HL-60/S4 treated with retinoic acid at 250 ng/mL for 4 days and 3 days (cell line): ENCODE data around the gene RACK1.
"Not testable (repeated sequence)": the region's sequence is repeated elsewhere in the genome, so short reads cannot be mapped to it uniquely, and the experiment has no call there.

ENCODE experiments used
- in situ Hi-C: fragments of 300-500 bp; cut with MboI; formaldehyde crosslinking; loops from 2 replicates; pipeline ENCODE4 v1.7.0; 2022; ENCODE audit warnings: low sequenced_read_pairs

The RACK1 gene

DNA sequence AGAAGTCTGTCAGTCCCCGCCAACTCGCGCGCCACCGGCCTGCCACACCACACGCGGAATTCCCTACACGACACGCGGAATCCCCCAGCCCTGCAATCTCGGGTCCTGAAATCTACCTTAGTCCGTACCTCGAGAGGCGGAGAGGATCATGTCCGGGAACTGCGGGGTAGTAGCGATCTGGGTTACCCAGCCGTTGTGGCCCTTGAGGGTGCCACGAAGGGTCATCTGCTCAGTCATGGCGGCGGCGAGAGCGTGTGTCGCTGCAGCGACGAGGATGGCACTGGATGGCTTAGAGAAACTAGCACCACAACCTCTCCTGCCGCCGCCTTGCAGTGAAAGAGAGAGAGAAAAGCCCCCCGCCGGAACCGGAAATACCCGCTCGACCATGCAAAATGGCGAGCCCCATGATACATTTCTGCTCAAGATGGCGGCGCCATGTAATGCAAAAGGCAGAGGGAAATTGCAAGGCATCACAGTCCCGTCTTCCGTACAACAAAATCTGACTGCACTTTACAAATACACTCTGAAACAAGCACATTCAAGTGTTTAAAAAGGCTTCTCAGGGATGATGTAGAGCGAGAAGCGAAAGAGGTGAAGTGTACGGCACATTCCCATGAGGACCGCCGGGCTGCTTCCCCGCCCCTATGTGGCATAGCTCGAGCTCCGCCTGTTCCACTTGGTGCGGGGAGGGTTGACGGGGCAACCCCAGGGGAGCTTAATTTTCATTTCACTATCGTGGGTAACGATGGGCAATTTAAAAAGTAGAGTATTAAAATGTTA lies at the start of gene RACK1:
RACK1 (minus strand) TSS at position 343 of the 780 bp plus-strand sequence; CDS start at position 237, 106 bp downstream.
- in situ Hi-C loops = no loop called here

GRCh38 chr5:181287331-181287730 lies 43.6 kb upstream of the RACK1 start:
- in situ Hi-C loops = not testable (repeated sequence)

DNA sequence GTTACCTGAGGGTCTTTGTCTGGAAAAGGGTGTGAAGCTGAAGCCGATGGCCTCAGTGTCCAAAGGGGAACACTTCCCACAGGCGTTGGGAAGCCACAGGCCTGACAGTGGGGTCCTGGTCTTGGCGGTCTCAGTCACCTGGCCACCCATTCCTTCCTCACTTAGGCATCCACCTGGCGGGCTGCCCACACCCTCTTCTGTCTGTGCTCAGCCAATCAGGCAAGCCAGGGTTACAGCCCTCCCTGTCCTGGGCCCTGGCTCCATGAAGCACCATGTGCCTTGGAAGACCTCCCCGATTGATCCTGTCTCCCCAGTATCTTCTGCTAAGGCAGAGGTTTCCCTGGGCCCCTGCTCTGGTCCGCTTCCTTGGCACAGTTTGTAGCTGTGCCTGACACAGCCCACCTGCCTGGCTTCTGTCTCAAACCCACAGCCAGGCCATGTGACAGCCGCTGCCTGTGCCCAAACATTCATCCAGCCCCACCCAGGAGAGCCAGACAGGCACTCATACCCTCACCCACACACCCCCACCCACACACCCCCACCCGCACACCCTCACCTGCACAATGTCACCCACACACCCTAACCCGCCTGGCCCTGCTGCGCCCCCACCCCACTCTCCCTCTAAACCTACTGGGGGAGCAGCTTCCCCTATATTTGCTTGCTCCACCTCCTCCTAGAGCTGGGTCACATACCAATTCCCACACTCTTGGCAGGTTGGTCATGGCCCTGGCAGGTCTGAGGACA lies 42.4 kb upstream of the RACK1 start:
- in situ Hi-C loops = not testable (repeated sequence)

DNA sequence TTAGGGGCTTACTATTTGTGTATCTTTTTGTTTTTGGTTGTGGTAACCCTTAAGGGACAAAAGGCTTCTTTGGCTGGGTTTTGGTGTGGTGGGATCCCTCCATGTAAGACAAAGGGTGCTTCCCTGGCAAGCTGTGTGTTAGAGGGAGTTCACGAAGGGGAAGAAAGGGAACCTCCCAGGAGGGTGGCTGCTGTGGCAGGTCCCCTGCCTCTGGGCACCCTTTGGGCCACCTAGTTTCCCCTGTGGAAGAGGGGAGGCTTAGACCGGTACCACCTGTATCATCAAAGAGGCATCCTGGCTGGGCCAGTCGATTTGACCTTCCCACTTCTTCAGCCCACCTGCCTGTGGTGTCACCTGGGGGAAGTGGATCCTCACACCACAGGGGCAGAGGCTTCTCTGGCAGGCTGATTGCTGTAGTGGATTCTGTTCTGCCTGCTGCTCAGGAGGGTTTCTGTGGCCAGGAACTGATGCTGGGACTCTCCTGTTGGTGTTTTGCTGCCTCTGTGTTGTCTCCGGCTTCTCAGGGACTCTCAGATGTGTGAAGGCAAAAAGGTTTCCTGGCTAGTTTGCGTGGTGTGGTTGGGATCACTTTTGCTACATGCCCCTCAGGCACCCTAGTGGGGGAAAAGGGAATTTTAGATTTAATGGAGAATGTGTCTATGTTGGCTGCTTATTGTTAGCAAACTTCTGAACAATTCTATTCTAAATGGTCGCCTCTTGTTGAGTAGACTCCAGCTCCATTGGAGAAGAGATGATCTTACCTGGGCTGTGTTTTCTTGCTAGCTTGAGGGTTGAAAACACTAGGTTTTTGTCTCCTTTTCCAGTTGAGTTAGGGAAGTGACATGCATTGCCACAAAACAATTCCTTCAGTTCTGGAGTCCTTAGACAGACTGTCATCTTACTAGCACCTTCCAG lies 40.4 kb upstream of the RACK1 start:
- in situ Hi-C loops = not testable (repeated sequence)

GRCh38 chr5:181283347-181283746 lies 39.6 kb upstream of the RACK1 start:
- in situ Hi-C loops = no loop called here

DNA sequence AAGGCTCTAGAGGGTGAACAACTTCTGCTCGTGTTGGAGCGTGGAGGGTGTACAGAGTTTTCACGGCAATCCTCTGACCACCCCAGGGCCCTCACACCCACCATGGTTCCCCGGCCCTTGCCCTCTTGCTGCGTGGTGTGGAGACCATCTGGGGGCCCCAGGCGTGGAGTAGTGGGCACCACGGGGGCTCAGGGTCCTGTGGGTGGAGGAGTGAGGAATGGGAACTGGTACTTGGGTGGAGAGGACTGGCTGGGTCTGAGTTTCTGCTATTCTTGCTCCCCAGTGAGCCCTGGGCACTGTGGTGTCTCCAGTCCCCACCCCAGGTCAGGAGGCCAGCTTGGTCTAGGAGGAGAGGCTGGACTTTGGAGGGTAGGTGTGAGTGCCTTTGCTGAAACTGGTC lies 39.2 kb upstream of the RACK1 start:
- in situ Hi-C loops = no loop called here

DNA sequence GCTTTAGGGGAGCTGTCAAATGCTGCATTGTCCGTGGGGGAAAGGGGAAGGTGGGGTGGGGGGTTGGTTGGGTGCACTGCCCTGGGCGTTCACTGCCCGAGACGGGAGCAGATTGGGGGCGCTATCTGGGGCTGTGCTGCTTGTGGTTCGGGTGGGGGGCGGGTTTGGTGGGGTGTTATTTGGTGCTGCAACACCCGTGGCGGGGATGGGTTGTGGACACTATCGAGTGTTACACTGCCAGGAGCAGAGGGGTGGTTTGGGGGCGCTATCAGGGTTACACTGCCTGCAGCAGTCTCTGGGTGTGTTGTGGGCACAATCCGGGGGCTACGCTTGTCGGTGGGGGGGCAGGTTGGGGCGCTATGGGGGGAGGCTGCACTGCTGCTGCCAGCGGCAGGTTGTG lies 38.7 kb upstream of the RACK1 start:
- in situ Hi-C loops = not testable (repeated sequence)

DNA sequence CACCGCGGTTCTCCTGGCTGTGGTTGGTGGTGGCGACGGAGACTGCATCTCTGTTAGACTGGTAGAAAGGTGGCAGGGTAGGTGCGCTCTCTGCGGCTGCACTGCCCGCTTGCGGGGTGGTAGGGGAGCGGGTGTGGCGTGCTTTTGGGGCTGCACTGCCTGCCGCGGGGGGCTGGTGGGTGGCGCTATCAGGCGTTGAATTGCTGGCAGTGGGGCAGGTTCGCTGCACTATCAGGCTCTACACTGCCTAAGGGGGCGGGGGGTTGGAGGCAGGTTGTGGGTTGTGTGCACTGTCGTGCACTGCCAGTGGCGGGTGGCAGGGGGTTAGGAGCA lies 38.2 kb upstream of the RACK1 start:
- in situ Hi-C loops = no loop called here

GRCh38 chr5:181281077-181281983 lies 37.6 kb upstream of the RACK1 start:
- in situ Hi-C loops = no loop called here

- in situ Hi-C loops = no loop called here
These were observed 36.6 kb upstream of the RACK1 start for GRCh38 chr5:181280251-181280762.

- in situ Hi-C loops = not testable (repeated sequence)
These were observed 29.7 kb upstream of the RACK1 start for GRCh38 chr5:181273433-181273744.

DNA sequence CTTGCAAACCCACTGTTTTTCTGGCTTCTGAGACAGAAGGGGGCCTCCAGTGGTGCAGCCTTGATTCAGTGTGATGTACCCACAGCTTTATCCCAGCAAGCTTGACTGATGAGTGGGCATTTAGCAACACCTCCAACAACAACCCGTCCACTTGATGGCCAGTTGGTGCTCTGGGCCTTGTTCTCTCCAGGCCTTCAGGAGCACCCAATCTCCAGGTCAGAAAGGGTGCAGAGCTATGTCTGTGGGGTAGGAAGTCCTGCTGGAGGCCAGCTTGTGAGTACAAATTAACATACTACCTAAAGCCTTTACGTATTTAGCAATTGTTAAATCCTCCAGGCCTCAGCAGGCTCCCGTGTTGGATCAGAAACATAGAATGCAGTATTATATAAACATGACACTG lies 27.4 kb upstream of the RACK1 start:
- in situ Hi-C loops = no loop called here

GRCh38 chr5:181267907-181268306 lies 24.2 kb upstream of the RACK1 start:
- in situ Hi-C loops = not testable (repeated sequence)

DNA sequence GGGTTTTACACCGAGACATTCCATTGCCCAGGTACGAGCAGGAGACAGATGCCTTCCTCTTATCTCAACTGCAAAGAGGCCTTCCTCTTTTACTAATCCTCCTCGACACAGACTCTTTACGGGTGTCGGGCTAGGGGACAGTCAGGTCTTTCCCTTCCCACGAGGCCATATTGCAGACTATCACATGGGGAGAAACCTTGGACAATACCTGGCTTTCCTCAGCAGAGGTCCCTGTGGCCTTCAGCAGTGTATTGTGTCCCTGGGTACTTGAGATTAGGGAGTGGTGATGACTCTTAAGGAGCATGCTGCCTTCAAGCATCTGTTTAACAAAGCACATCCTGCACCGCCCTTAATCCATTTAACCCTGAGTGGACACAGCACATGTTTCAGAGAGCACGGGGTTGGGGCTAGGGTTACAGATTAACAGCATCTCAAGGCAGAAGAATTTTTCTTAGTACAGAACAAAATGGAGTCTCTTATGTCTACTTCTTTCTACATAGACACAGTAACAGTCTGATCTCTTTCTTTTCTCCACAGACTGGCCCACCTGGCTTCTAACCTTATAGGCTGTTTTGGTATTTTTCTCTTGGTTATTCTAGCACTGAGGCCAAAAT lies 23.7 kb upstream of the RACK1 start:
- in situ Hi-C loops = not testable (repeated sequence)

DNA sequence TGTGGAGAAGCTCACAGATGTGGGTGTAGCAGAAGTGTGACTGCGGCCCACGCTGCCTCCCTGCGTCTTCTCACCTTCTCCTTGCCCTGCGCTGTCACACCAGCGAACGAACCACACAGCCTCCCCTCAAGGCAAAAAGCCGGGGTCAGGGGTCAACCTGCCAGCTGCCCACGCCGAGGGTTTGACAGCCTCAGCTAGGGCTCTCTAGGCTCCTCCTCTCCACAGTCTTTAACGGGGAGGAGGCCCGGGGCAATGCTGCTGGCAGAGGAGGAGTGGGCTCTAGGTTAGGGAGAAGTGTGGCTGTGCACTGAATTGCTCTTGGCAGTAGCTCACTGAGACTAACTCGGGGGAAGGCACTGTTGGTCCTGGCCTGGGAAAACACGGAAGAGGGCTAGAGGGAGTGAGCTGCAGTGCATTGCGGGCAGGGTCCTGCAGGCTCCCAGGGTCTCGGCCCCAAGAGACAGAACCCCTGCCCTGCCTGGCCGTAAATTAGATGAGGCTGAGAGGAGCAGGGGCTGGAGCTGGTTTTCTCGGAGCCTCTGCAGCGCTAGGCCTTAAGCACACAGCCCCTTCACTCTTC lies 21.5 kb upstream of the RACK1 start:
- in situ Hi-C loops = no loop called here

DNA sequence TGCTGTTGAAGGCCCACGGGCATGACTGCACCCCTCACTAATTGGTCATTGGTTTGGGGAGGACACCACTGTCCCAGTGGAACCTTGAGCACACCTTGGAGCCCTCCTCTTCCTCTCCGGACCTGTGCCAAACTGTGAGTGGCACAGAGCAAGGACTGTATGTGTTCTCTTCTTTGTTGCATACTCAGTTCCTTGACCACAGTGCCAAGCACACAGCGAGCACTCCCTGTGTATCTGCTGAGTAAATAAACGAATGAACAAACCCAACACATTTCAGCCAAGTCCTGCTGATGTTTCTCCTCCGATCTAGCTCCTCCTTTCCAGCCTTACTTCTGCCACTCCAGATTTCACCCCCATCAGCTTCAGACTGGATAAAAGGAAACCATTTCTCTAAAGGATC lies 19.9 kb upstream of the RACK1 start:
- in situ Hi-C loops = no loop called here

DNA sequence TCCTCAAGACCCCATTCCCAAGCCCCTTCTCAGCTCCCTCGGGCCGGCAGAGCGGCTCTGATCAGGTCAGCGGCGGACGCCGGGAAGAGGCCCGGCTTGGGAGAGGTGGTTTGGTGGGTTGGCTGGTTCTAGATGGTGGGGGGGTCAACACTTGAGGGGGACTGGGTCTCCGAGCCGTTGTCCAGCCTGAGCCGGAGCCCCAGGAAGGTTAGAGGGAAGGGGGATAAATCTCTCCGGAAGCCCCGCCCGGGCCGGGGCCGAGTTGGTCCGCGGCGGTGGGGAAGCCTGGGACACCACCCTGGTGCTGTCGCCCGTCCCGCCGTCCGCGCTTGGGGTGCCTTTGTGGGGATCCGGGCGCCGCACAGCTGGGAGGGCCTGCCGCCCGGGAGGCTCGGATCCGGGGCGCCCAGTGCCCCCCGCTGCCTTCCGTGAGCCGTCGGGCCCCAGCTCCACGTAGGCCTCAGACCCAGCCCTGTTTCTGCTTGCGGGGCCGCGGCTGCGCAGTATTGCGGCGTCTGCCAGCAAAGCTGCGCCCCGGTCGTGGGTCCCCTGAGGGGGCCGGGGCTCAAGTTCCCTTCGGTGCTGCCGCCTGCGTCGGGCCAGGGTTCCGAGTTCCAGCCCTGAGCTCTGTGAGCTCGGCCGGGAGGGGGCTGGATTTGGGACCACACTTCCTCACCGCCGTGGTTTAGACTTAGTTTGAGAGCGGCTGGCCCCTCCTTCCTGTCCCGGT lies 17.8 kb upstream of the RACK1 start:
- in situ Hi-C loops = no loop called here

DNA sequence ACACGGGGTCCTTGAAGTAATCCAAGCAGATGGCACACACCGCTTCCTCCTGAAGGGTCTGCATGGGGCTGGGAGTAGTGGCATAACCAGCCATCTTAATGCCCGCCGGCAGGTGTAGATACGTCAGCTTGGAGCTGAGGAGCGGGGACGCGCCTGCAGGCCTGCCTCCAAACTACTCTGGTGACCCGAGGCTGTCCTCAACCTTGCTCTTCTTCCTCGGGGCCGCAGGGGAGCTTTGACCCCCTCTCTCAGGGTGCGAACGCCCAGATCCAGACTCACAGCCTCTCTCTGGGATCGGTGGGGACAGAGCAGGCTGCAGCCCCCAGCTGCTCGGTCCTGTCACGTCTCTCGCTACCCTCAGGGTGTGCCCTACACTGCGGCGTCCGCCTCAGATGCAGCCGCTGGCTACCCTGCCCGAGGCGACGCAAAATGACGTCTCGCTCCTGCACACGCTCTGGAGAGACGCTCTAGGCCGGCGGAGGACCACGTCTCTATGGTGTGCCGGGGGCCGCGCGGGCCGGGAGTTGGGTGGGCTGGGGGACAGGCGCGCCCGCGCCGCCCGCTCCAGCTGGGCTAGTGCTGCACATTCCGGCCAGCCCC lies 17.1 kb upstream of the RACK1 start, which contains the start of gene TRIM52:
TRIM52 (minus strand) TSS at position 424 of the 600 bp plus-strand sequence; CDS start at position 94, 330 bp downstream.
- in situ Hi-C loops = no loop called here
